Raji (cell line): ENCODE data around the gene FBLN1.

ENCODE experiments used
- POLR2A ChIP-seq: IDR thresholded peaks from 2 replicates; pipeline ENCODE4 v1.6.1; 2011; ENCODE audit warnings: low read depth, low read length, control low read depth; ENCODE audit not compliant: insufficient read depth

Gene FBLN1

DNA sequence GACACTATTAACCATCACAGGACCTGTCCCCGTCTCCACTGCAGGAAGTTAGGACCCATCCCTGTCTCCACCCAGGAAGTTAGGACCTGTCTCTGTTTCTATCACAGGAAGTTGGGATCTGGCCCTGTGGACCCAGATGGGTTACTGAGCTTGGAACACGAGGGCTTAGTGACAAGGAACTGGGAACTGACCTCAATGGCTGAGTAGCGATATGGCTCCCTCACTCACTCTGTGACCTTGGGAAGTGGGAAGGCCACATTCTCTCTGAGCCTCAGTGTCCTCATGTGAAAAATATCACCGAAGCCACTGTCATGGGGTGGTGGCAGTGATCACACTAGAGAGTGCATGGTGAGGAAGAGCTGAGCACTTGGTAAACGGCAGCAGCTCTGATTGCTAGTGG is 59.4 kb downstream of the FBLN1 start:
- TF ChIP-seq POLR2A = no peak

DNA sequence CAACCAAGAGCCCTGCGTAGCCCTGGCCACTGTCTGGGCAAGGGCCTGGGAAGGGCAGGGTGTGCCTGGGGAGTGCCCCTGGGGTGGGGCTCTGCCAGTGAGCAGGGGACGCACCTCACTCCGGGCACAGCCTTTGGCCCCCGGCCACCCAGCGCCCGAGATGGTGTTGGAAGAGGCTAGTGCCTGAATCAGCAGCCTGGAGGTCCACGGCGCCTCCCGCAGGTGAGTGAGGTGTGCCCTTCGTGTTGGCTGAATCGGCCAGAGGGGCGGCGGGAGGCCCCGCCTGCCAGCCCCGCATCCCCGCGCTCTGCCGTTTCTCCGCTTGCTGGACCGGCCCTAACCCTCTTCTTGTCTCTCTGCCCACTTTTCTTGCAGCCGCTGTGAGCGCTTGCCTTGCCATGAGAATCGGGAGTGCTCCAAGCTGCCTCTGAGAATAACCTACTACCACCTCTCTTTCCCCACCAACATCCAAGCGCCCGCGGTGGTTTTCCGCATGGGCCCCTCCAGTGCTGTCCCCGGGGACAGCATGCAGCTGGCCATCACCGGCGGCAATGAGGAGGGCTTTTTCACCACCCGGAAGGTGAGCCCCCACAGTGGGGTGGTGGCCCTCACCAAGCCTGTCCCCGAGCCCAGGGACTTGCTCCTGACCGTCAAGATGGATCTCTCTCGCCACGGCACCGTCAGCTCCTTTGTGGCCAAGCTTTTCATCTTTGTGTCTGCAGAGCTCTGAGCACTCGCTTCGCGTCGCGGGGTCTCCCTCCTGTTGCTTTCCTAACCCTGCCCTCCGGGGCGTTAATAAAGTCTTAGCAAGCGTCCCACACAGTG is 60.1 kb downstream of the FBLN1 start:
- TF ChIP-seq POLR2A = no peak

DNA sequence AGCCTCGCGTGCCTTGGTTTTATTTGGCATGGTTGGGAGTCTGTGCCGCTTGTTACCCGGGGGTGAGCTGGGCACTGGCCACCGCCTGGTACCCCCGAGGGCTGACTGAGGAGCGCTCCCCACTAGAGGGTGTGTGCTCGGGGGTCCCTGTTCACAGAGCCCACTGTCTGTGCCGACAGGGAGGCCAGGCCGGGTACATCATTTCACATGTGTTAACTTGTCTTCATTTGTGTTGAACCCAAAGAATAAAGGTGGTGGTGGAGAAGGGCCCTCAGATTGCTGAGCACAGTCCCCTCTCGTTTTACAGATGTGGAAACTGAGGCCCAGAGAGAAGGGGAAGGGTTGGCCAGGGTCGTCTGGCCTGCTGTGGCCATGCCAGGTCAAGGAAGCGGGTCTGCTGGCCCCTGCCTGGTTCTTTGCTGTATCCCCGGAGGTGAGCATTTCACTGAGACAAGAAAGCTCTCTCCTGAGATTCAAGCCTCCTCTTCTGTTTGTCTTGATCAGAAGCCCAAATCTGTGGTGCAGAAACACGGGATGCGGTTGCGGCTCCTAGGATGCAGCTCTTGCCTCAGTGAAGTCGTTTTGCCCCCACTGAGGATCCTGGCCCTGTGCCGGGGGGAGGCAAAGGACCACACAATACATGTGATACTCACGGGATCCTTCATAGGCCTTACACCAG is 60.8 kb downstream of the FBLN1 start:
- no peak for TF ChIP-seq POLR2A

DNA sequence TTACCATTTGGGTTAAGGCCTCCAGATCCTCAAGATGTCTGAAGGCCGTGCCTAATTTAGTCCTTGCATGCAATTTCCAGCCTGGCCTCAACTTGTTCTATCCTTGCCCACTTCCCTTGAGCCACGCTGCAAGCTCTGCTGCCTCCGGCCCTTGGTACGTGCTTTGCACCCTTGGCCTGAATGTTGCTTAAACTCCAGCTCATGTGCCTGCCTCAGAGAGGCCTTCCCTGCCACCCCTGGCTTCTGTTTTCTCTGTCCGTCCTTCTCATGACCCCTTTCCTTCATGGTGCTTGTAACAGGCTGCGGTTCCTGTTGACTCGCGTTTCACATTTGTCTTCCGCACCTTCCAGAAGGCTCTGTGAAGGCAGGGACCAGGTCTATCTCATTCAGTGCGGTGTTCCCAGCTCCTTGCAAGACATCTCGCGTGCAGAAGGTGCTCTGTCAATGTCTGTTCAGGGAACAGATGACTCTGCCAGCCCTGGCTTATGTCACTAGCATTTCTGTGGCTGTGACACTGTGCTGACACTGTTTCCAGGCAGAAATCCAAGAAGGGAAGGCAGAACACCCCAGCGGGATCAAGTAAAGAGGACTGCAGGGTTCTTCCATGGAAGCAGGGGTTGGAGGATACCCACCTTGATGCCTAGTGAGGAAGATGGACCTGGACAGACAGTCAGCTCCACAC is 61.8 kb downstream of the FBLN1 start:
- TF ChIP-seq POLR2A = no peak

DNA sequence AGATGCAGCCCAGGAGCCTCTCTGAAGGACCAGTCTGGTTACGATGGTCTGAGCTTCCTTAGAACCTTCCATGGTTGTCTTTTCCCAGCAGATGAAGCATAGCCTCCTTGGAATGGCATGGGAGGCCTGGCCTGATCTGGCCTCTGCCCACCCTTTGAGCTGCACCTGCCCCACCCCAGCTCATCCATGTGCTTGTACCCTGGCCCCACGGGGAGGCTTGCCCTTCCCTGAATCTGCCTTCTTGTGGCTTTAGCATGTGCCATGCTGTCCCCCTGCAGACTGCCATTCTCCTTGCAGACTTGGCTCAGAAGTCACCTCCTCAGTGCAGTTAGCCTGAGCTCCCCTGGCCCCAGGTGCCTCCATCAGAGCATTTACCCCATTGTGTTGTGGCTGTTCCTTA is 62.5 kb downstream of the FBLN1 start:
- TF ChIP-seq POLR2A = no peak

DNA sequence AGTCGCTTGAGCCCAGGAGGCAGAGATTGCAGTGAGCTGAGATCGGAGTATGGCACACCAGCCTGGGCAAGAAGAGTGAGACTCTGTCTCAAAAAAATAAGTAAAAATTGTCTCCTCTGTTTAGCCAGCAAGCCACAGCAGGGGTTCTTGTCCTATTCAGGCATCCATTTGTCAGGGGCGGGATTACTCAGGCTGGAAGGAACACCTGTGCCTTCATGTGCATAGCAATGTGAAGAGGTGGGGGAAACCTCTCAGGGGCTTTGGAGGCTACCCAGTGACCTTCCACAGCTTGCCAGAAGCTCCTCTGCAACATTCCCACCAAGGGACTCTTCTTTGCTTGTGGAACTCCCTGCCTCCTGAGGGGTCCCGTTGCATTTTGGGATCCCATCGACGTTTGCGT is 63.3 kb downstream of the FBLN1 start:
- no peak for TF ChIP-seq POLR2A

DNA sequence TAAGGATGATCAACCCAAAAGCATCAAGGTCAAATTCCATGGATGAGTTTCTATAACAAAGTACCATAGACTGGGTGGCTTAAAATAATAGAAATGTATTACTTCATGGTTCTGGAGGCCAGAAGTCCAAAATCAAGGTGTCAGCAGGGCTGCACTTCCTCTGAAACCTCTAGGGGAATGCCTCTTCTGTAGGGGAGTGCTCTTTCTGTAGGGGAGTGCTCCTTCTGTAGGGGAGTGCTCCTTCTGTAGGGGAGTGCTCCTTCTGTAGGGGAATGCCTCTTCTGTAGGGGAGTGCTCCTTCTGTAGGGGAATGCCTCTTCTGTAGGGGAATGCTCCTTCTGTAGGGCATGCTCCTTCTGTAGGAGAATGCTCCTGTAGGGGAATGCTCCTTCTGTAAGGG is 65.5 kb downstream of the FBLN1 start:
- TF ChIP-seq POLR2A = no peak

DNA sequence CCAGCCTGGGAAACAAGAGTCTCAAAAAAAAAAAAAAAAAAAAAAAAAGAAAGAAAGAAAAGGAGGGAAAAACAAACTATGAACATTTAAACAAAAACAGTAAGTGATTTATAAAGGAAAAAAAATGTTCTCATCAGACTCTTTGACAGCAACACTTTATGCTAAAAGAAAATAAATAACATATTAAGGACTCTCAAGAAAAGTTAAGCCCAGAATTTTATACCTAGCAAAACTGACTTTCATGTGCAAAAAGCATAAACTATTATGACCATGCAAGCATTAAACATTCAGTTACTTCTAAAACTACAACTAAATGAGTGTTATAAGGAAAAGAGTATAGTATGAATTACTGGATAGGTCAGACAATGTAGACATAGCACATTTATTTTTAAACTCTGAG is 68.4 kb downstream of the FBLN1 start:
- no peak for TF ChIP-seq POLR2A

DNA sequence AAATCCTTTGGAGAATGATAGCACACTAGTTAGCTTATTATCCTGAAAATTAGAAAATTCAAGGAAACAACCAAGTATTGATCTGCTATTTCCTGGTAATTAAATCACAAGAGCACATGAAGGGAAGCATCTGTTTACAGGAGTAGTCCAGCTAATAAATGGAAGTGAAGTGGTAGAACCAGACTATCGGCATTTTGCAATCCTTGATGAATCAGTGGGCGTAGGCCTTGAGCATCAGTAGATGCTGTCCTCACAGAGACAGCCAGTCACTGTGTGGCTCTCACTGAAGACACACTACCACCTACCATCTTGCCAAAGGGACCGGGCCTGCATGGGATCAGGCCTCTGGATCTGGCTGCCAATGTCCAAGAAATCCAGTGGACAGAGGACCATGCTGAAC is 69.8 kb downstream of the FBLN1 start:
- no peak for TF ChIP-seq POLR2A

DNA sequence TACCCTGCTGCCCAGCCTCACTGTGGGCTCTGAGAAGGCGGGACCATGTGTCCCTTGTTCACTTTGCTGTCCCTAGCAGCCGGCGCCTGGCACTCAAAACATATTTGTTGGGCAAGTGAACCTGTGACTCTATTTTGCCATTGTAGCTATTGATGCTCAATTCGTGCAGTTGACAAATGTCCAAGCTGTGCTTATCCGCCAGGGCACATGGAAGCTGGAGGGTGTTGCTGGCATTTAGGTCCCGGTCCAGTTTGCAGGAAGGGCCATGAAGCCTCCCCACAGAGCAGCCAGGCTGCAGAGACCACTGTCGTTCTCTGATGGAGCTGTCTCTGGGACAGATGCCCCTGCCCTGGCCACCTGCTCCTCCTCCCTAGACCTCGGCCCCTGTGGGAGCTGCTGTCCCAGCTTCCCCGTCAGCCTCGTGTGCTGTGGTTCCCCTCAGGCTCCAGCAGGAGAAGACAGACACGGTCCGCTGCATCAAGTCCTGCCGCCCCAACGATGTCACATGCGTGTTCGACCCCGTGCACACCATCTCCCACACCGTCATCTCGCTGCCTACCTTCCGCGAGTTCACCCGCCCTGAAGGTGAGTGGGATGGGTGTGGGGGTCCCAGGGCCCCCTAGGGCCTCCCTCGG is 71.5 kb downstream of the FBLN1 start:
- no peak for TF ChIP-seq POLR2A

DNA sequence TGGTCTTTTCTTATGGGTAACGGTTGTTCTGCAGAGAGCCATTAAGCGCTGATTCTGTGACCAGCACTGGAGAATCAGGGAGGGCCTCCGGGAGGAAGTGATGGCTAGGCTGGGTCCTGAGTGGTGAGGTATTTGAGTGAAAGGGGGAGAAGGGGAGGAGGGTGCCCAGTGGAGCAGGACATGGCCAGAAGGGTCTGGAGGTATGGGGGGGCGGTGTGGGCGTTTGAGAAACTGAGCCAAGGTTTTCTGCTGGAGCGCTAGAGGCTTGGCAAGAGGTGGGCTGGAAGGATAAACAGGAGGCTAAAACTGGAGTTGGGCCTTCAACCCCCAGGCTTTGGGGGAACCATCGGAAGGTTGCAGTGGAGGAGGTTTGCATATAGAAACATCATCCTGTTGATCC is 72.5 kb downstream of the FBLN1 start:
- TF ChIP-seq POLR2A = no peak

DNA sequence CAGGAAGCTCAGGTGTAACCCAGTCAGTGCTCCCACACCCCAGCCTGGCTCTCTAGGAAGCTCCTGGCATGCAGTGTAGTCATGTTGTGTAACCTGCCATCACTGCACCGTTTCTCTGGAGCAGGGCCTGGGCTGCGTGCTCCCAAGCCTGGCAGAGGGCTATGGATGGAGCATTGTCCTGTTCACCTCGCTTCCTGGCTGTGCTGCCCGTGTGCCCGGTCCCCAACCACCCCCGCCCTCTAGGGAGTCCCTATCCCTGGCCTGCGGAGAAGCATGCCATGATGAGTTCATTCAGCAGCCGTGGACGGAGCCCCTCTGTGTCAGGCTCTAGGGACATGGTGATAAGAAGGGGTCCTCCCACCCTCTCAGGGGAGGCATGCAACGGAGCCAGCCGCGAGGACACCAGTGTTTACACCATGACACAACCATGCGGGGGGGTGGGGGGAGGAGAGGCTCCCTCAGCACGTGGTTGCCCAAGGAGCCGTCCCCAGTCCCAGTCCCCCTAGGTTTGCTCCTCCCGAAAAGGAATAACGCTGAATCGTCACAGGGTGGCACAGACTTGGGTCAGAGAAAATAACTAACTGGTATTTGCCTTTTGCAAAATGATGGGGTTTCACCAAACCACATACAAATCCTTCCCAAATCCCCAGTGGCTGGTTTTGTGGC is 73.1 kb downstream of the FBLN1 start:
- no peak for TF ChIP-seq POLR2A

DNA sequence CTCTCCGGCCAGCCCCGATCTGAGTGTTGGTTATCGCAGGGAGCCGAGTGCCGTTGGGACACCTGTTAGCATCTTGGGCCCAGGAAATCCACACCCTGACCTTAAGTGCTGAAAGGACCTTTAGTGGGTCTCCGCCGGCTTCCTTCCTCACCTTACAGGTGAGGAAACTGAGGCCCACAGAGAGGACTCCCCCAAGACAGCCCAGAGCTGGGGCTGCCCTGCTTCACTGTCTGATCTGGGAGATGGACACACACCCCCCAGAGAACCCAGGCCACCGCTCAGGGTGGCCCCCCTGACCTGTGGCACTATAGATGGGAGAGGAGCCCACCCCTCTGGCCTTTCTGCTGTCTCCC is 73.6 kb downstream of the FBLN1 start:
- TF ChIP-seq POLR2A = no peak

DNA sequence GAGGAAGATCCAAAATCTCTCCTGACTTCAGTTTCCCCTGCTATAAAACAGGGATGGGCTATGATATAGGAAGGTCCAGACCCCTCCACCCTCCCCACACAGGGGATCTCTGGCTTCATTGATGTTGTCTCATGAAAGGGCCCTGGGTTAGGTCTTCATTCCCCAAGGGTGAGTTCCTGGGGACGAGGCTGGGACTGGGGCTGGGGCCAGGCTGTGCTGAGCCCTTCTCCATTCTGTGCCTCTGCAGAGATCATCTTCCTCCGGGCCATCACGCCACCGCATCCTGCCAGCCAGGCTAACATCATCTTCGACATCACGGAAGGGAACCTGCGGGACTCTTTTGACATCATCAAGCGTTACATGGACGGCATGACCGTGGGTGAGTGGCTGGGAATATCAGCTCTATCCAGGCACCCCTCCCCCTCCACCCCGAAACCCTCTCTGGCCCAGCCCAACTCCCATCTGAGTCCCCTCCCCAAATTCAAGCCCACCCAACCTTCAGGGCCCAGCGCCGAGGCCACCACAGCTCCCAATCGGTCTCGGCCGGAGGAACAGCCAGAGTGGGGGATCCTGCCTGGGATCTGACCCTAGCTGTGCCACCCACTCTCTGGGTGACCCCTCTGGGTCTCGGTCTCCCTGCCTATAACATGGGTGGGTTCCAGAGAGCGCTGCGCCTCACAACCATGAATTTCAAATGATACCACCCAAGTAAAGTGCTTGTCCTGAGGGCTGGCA is 74.2 kb downstream of the FBLN1 start:
- TF ChIP-seq POLR2A = no peak
